ACC112 (cell line): ENCODE data around the gene KCTD7.
"Not testable (repeated sequence)": the region's sequence is repeated elsewhere in the genome, so short reads cannot be mapped to it uniquely, and the experiment has no call there.

Experiments
- H2AFZ ChIP-seq: fragments of 200-600 bp; sonication (generic); one replicate; pipeline ENCODE4 v1.6.0; 2017; ENCODE audit warnings: antibody characterized with exemption, low read length; ENCODE audit not compliant: unreplicated experiment
- H3K27ac ChIP-seq: fragments of 200-600 bp; sonication (generic); 2 replicates; pipeline ENCODE4 v1.5.1; 2014; ENCODE audit warnings: low read depth, mild to moderate bottlenecking, antibody characterized with exemption, low read length, moderate library complexity
- H3K27me3 ChIP-seq: fragments of 200-600 bp; sonication (generic); 2 replicates; pipeline ENCODE4 v1.6.1; 2014; ENCODE audit warnings: mild to moderate bottlenecking, antibody characterized with exemption, low read length, moderate library complexity, mixed read lengths; ENCODE audit not compliant: insufficient read depth
- H3K36me3 ChIP-seq: fragments of 200-600 bp; sonication (generic); 2 replicates; pipeline ENCODE4 v1.6.1; 2016; ENCODE audit warnings: mild to moderate bottlenecking, antibody characterized with exemption, low read length, moderate library complexity, mixed read lengths; ENCODE audit not compliant: insufficient read depth
- H3K4me1 ChIP-seq: fragments of 200-600 bp; sonication (generic); one replicate; pipeline ENCODE4 v1.6.1; 2016; ENCODE audit warnings: low read length, mixed read lengths; ENCODE audit not compliant: insufficient read depth, unreplicated experiment, control insufficient read depth
- H3K4me3 ChIP-seq: fragments of 200-600 bp; sonication (generic); 2 replicates; pipeline ENCODE4 v1.5.1; 2014; ENCODE audit warnings: mild to moderate bottlenecking, low read depth, low read length
- H3K79me2 ChIP-seq: fragments of 200-600 bp; sonication (generic); one replicate; pipeline ENCODE4 v1.6.0; 2016; ENCODE audit warnings: low read length; ENCODE audit not compliant: control insufficient read depth, unreplicated experiment, insufficient read depth

KCTD7 gene

DNA sequence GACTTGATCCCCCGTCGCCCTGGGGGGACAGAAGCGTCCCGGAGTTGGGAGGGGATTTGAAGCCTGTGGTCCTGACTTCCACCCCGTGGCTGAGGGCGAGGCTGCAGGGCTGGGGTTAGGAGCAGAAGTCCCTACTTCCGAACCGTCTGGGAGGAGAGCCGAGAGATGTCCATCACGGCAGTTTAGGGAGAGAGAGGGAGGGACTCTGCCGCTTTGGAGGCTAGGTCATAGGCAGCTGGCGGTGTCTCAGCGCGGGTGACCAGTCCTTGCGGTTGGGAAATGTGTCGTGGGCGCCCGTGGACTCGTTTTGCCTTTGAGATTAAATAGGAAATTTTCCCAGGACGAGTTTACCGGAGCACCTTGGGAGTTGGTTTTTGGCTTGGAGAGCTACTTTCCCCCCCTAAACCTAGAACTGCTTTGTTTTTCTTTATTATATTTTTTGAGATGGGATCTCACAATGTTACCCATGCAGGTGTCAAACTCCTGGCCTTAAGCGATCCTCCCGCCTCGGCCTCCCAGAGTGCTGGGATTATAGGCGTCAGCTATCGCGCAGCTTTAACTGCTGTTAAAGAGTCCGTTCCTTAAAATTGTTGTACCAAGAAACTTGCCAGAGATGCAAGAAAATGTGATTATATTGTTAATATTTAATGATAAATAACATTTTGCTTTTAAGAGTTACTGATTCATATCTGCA lies 26.6 kb downstream of the KCTD7 start:
- peak overlapping the region; percentile 36 for H2AFZ ChIP-seq
- H3K79me2 ChIP-seq, result peaks cover 47% of the 10 kb centered on the region
- not testable (repeated sequence) for H3K27me3 ChIP-seq, H3K4me1 ChIP-seq, H3K36me3 ChIP-seq
- H3K4me3 ChIP-seq, result peak overlapping the region; percentile 89
- H3K27ac ChIP-seq, result peak overlapping the region; percentile 89

DNA sequence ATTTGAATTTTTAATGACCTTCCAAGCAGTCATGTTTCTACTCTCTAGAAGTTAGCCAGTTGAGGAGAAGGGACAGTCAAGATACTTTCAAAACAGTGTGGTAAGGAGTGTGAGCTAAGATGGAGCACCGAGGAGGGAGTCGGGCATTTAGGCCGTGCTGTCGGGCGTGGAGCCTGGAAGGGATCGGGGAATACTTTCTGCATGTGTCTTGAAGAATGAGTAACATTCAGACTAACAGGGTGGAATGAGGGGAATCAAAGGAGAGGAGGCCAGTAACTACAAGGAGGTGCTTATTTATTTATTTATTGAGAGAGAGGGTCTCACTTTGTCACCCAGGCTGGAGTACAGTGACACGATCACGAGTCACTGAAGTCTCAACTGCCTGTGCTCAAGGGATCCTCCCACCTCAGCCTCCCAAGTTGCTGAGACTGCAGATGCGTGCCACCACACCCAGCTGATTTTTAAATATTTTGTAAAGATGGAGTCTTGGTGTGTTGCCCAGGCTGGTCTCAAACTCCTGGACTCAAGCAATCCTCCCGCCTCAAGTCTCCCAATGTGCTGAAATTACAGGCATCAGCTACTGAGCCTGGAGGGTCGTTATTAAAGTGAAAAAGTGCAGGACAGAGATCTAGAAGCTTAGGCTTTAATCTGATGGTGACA lies 27.3 kb downstream of the KCTD7 start:
- not testable (repeated sequence) for H2AFZ ChIP-seq, H3K4me1 ChIP-seq, H3K27me3 ChIP-seq, H3K36me3 ChIP-seq
- peaks cover 51% of the 10 kb centered on the region for H3K79me2 ChIP-seq
- H3K4me3 ChIP-seq, result peak overlapping the region; percentile 89
- H3K27ac ChIP-seq, result peak overlapping the region; percentile 89

DNA sequence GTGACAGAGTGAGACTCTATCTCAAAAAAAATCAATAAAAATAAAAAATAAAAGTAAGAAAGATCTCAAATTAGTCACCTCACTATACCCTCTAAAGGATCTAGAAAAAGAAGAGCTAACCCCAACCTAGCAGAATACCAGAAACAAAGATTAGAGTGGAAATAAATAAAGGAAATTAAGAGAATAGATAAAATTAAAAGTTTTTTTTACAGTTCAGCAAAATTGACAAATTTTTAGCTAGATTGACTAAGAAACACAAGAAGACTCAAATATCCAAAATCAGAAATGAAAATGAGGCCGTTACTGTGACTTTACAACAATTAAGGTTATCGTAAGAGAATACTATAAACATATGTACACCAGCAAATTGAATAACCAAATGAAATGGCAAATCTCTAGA lies 29.1 kb downstream of the KCTD7 start:
- Histone ChIP-seq H3K4me3 (no peak overlapping the region), H3K79me2 (peaks cover 51% of the 10 kb centered on the region), H3K4me1 (no peaks in the 10 kb centered on the region), H3K27me3 (no peaks in the 10 kb centered on the region), H3K27ac (no peak overlapping the region), H3K36me3 (no peaks in the 10 kb centered on the region), H2AFZ (no peak overlapping the region)

DNA sequence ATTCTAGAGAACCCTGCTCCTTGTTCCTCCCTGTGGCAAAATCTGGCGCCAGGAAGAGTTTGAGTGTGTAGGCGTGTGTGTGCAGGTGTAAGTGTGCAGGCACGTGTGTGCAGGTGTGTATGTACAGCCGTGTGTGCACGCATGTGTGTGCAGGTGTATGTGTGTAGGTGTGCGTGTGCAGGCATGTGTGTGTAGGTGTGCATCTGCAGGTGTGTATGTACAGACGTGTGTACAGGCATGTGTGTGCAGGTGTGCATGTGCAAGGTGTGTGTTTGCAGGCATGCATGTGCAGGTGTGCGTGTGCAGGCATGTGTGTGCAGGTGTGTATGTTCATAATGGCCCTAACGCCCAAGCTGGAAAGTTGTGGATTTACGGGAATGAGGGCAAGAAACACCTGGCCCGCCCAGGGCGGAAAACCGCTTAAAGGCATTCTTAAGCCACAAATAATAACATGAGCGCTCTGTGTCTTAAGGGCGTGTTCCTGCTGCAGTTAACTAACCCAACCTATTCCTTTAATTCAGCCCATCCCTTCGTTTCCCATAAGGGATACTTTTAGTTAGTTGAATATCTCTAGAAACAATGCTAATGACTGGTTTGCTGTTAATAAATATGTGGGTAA lies 34.1 kb downstream of the KCTD7 start:
- H3K79me2 ChIP-seq, result peaks cover 28% of the 10 kb centered on the region
- no peaks in the 10 kb centered on the region for H3K36me3 ChIP-seq
- H3K27me3 ChIP-seq, result no peaks in the 10 kb centered on the region
- no peak overlapping the region for H3K4me3 ChIP-seq
- no peak overlapping the region for H2AFZ ChIP-seq
- no peak overlapping the region for H3K27ac ChIP-seq
- H3K4me1 ChIP-seq, result no peaks in the 10 kb centered on the region

DNA sequence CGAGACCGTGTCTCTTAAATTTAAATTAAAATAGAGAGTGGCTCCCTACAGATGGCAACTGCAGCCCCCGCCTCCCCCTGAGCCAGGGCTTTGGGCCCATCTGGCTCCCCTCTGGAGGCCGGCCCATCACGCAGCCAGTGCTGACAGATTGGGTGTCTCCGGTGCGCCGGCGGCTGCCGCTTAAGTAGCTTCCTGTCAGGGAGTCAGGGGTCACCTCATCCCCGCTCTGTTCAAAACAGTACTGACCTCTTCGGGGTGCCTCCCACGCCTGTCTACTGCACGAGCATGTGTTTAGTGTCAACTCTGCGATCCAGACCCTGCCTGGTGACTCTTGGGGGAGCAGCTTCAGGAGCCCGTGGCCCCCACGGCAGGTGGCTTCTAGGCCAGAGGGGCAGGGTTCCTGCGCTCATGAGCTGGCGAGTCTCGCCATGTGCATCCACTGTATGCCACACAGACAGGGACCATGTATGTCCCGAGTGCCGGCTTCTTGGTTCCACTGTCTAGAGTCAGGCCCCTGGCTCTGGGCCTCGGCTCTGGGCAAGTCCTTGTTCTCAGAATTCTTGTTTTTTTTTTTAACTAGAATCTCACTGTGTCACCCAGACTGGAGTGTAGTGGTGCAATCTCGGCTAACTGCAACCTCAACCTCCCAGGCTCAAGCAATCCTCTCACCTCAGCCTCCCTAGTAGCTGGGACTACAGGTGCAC lies 36.1 kb downstream of the KCTD7 start:
- Histone ChIP-seq H3K27ac (no peak overlapping the region), H3K27me3 (no peaks in the 10 kb centered on the region), H3K4me1 (no peaks in the 10 kb centered on the region), H3K79me2 (peaks cover 17% of the 10 kb centered on the region), H3K4me3 (no peak overlapping the region), H3K36me3 (no peaks in the 10 kb centered on the region), H2AFZ (no peak overlapping the region)

DNA sequence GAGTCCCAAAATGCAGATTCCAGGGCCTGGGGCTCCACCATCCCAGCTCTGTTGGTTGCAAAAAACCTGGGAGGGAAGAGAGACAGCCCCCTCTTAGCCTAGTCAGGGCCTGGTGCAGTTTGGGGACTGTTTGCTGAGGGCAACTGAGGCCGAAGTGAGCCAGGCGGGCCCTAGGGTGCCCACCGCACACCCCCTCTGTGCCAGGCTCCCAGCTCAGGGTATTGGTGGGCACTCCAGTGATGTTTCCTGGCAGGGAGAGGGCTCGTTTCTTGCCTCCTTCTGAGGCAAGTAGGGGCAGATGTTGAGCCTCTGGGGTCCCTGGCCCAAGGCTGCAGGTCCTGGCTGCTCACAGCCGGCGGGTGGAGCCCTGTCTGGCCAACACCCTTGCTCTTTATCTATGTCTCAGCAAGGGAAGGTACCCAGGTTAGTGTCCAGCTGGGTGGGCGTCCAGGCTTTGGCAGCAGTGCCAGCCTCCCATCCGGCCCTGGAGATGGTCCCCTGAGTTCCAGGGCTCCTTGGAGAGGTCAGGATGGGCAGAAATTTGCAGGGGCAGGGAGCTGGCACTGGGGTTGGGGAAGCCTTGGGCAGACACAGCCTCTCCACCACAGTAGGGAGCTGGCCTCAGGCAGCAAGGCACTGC lies 37.8 kb downstream of the KCTD7 start:
- no peaks in the 10 kb centered on the region for H3K36me3 ChIP-seq
- peaks cover 12% of the 10 kb centered on the region for H3K79me2 ChIP-seq
- no peak overlapping the region for H3K4me3 ChIP-seq
- no peak overlapping the region for H2AFZ ChIP-seq
- no peaks in the 10 kb centered on the region for H3K27me3 ChIP-seq
- no peak overlapping the region for H3K27ac ChIP-seq
- no peaks in the 10 kb centered on the region for H3K4me1 ChIP-seq

DNA sequence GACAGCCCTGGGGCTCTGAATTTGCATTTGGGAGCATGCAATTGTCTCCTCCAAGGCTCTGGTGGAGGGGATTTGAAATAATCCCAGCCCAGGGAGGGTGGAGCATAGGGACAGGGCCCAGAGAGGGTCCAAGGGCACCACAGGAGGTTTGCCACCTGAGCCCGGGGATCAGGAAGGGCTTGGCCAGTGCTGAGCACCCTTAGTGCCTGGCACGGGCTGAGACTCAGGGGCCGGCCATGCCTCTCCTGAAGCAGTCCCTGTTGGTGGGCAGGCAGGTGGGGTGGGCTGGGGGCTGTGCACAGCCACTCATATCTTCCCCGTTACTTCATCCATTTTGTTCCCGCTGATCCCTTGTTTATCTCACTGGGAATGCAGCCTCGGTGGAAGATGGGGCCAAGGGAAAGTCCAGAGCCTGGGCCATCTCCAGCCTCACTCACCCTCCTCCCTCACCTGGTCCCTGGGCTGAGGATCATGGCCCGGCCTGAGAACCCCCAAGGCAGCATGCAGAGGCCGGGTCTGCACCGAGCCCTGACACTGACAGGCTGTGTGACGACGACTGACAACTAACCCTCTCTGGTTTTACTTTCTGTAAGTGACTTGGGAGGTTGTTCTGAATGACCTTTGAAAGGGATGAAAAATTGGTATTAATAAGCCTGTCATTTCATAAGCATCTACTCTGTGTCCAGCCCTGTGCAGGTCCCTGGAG lies 38.5 kb downstream of the KCTD7 start:
- H3K4me1 ChIP-seq, result no peaks in the 10 kb centered on the region
- H3K79me2 ChIP-seq, result peaks cover 12% of the 10 kb centered on the region
- no peak overlapping the region for H3K27ac ChIP-seq
- no peak overlapping the region for H3K4me3 ChIP-seq
- H2AFZ ChIP-seq, result no peak overlapping the region
- no peaks in the 10 kb centered on the region for H3K27me3 ChIP-seq
- no peaks in the 10 kb centered on the region for H3K36me3 ChIP-seq

DNA sequence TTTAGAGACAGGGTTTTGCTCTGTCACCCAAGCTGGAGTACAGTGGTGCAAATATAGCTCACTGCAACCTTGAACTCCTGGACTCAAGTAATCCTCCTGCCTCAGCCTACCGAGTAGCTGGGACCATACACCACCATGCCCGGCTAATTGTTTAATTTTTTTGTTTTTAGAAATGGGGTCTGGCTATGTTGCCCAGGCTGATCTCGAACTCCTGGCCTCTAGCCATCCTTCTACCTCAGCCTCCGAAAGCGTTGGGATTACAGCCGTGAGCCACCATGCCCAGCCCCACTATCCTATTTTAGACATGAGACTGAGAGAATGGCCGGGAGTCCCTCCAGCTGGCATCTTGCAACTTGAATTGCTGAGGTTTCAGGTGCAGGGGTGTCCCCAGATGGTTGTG lies 39.4 kb downstream of the KCTD7 start:
- Histone ChIP-seq H3K27ac (no peak overlapping the region), H3K27me3 (no peaks in the 10 kb centered on the region), H3K36me3 (no peaks in the 10 kb centered on the region), H3K79me2 (peaks cover 12% of the 10 kb centered on the region), H3K4me3 (no peak overlapping the region), H3K4me1 (peaks cover 2% of the 10 kb centered on the region), H2AFZ (no peak overlapping the region)

DNA sequence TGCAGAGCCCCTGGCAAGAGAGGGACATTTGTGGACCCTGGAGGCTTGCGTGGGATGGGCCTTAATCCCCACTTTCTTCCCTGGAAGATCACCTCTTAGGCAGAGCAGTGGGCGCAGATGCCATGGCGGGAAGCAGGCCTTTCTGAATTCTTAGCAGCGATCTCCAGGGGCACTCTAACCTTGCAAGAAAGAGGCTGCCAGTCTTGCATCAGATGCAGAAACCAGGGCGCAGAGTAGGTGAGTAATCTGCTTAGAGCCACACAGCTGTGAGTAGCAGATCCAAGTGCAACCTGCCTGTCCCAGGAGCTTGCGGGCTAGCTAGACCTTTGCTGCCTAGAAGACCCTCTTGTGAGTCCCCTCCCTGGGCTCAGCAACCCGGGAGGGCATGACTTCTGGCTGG lies 40.0 kb downstream of the KCTD7 start:
- peaks cover 2% of the 10 kb centered on the region for H3K4me1 ChIP-seq
- H2AFZ ChIP-seq, result no peak overlapping the region
- H3K36me3 ChIP-seq, result no peaks in the 10 kb centered on the region
- H3K4me3 ChIP-seq, result no peak overlapping the region
- no peaks in the 10 kb centered on the region for H3K27me3 ChIP-seq
- peaks cover 12% of the 10 kb centered on the region for H3K79me2 ChIP-seq
- no peak overlapping the region for H3K27ac ChIP-seq

DNA sequence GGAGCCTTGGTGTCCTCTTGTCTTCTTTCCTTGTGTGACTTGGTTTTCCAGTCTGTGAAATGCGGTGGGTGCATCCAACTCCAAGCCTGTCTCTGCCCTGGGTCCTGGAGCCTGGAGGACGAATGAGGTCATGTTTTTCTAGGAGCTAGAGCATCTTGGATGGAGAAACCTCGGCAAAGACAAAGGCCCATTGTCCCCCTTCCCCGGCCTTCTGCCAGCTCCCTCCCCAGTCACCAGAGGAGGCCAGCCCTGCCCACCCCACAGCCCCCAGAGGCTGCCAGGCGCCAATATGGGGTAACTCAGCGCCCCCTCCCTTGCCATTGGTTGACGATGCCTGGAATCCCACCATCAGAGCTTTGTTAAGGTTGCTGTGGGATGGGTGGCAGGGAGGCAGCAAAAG lies 40.4 kb downstream of the KCTD7 start:
- Histone ChIP-seq H3K79me2 (peaks cover 17% of the 10 kb centered on the region), H3K4me1 (peaks cover 2% of the 10 kb centered on the region), H3K4me3 (no peak overlapping the region), H2AFZ (no peak overlapping the region), H3K27ac (no peak overlapping the region), H3K27me3 (no peaks in the 10 kb centered on the region), H3K36me3 (no peaks in the 10 kb centered on the region)
